SK-N-SH (cell line): Measurements from ENCODE around the gene PDGFA. TPM values are rescaled to one million over a fixed set of nuclear protein-coding genes. Genes with fewer than 3 reads are reported as not detected.

Source experiments
- CTCF ChIA-PET: fragments of 300-600, 350-600 bp; formaldehyde crosslinking; extraction: SDS; loops from one replicate; lab custom pipeline; 2021; lab: Yijun Ruan, JAX
- POLR2A ChIA-PET: fragments of 350-600 bp; sonication (Branson Sonifier 250); formaldehyde crosslinking; extraction: SDS; loops from one replicate; lab custom pipeline; 2020; ENCODE audit warnings: antibody characterized with exemption, inconsistent platforms; lab: Yijun Ruan, JAX
- DNase-seq: peaks from one replicate; pipeline ENCODE4 v3.0.0; 2012
- H2AFZ ChIP-seq: fragments of 200-600 bp; sonication (generic); 2 replicates; pipeline ENCODE4 v1.8.1; 2016; ENCODE audit warnings: antibody characterized with exemption, mild to moderate bottlenecking, low read depth
- H3F3A ChIP-seq: fragments of 200-600 bp; sonication (generic); replicated peaks from 2 replicates; pipeline ENCODE3; 2016; ENCODE audit warnings: antibody characterized with exemption, mild to moderate bottlenecking; ENCODE audit not compliant: insufficient read depth
- H3K27ac ChIP-seq, 2 experiments: fragments of 200-500 bp in 1 of 2; fragments of 200-600 bp in 1 of 2; sonication (Bioruptor generic) in 1 of 2; sonication (generic), shearing (Covaris generic) in 1 of 2; 2 replicates each; pipeline versions ENCODE4 v1.5.1 to v1.6.1; 2014 to 2016; ENCODE audit warnings: low read depth in 2 of 2, inconsistent platforms in 1 of 2, low read length in 1 of 2, mild to moderate bottlenecking in 1 of 2, mixed read lengths in 1 of 2
- H3K27me3 ChIP-seq: fragments of 200-600 bp; sonication (generic), shearing (Covaris generic); 2 replicates; pipeline ENCODE4 v1.6.1; 2016; ENCODE audit warnings: mixed run types; ENCODE audit not compliant: insufficient read depth
- H3K36me3 ChIP-seq, 2 experiments: fragments of 200-500 bp in 1 of 2; fragments of 200-600 bp in 1 of 2; sonication (Bioruptor generic) in 1 of 2; sonication (generic) in 1 of 2; replicated peaks in 1 of 2; 2 replicates each; pipeline versions ENCODE3 to v1.5.1; 2014 to 2016; ENCODE audit warnings: low read length in 1 of 2, mild to moderate bottlenecking in 1 of 2; ENCODE audit not compliant: insufficient read depth in 2 of 2, control insufficient read depth in 1 of 2
- H3K4me1 ChIP-seq, 2 experiments: fragments of 200-500 bp in 1 of 2; fragments of 200-600 bp in 1 of 2; sonication (Bioruptor generic) in 1 of 2; sonication (generic), shearing (Covaris generic) in 1 of 2; 2 replicates each; pipeline versions ENCODE4 v1.5.1 to v1.6.1; 2014 to 2016; ENCODE audit warnings: low read depth in 1 of 2, low read length in 1 of 2, mixed run types in 1 of 2; ENCODE audit not compliant: insufficient read depth in 2 of 2, control insufficient read depth in 1 of 2
- H3K4me2 ChIP-seq: fragments of 200-600 bp; sonication (generic), shearing (Covaris generic); 2 replicates; pipeline ENCODE4 v1.6.1; 2017; ENCODE audit warnings: mixed run types
- H3K4me3 ChIP-seq, 2 experiments: fragments of 200-500 bp in 1 of 2; fragments of 200-600 bp in 1 of 2; sonication (Bioruptor generic) in 1 of 2; sonication (generic), shearing (Covaris generic) in 1 of 2; 2 replicates each; pipeline versions ENCODE4 v1.5.1 to v1.8.1; 2014 to 2016; ENCODE audit warnings: low read depth in 2 of 2, inconsistent platforms in 1 of 2, low read length in 1 of 2, mild to moderate bottlenecking in 1 of 2, mixed read lengths in 1 of 2, moderate library complexity in 1 of 2
- H3K79me2 ChIP-seq: fragments of 200-600 bp; sonication (generic); 2 replicates; pipeline ENCODE4 v1.8.1; 2017; ENCODE audit warnings: mild to moderate bottlenecking; ENCODE audit not compliant: insufficient read depth
- H3K9ac ChIP-seq: fragments of 200-600 bp; sonication (generic); 2 replicates; pipeline ENCODE4 v1.6.1; 2017; ENCODE audit warnings: mixed run types
- H3K9me2 ChIP-seq: fragments of 200-600 bp; sonication (generic); 2 replicates; pipeline ENCODE4 v1.6.1; 2017; ENCODE audit warnings: mixed run types
- H3K9me3 ChIP-seq: fragments of 200-600 bp; sonication (generic); 2 replicates; pipeline ENCODE4 v1.6.1; 2017; ENCODE audit warnings: mixed run types, mild to moderate bottlenecking, moderate library complexity
- H4K20me1 ChIP-seq: fragments of 200-600 bp; sonication (generic); 2 replicates; pipeline ENCODE4 v1.6.1; 2017; ENCODE audit warnings: mild to moderate bottlenecking, mixed run types; ENCODE audit not compliant: insufficient read depth
- CTCF ChIP-seq: fragments of 200-600 bp; sonication (generic); IDR thresholded peaks from 2 replicates; pipeline ENCODE4 v1.6.1; 2017; ENCODE audit warnings: antibody characterized with exemption, mild to moderate bottlenecking, moderate library complexity
- EZH2phosphoT487 ChIP-seq: fragments of 200-600 bp; sonication (generic); IDR thresholded peaks from 2 replicates; pipeline ENCODE4 v1.6.1; 2017; ENCODE audit warnings: low read depth, mixed run types, mild to moderate bottlenecking, antibody characterized with exemption, moderate library complexity, borderline replicate concordance
- FOSL2 ChIP-seq: IDR thresholded peaks from 2 replicates; pipeline ENCODE4 v1.4.0; 2012; ENCODE audit warnings: low read depth, mild to moderate bottlenecking, moderate library complexity, borderline replicate concordance
- FOXJ3 ChIP-seq: sonication (generic); formaldehyde crosslinking; IDR thresholded peaks from 2 replicates; pipeline ENCODE4 v1.5.1; 2020; ENCODE audit warnings: mild to moderate bottlenecking, missing genetic modification reagents
- FOXM1 ChIP-seq: IDR thresholded peaks from 2 replicates; pipeline ENCODE4 v1.4.0; 2012; ENCODE audit warnings: low read depth, mild to moderate bottlenecking
- GABPA ChIP-seq: IDR thresholded peaks from 2 replicates; pipeline ENCODE4 v1.4.0; 2012; ENCODE audit warnings: low read depth, mild to moderate bottlenecking
- GATA2 ChIP-seq: sonication (generic); formaldehyde crosslinking; IDR thresholded peaks from 2 replicates; pipeline ENCODE4 v1.5.0; 2020; ENCODE audit warnings: mild to moderate bottlenecking, missing genetic modification reagents
- JUND ChIP-seq: IDR thresholded peaks from 2 replicates; pipeline ENCODE4 v1.4.0; 2012
- MEF2A ChIP-seq: IDR thresholded peaks from 2 replicates; pipeline ENCODE4 v1.4.0; 2012; ENCODE audit warnings: low read depth, borderline replicate concordance
- NRF1 ChIP-seq: IDR thresholded peaks from 2 replicates; pipeline ENCODE4 v1.6.1; 2012; ENCODE audit warnings: low read depth, mild to moderate bottlenecking, low read length
- PBX3 ChIP-seq: IDR thresholded peaks from 2 replicates; pipeline ENCODE4; 2012
- RFX5 ChIP-seq: IDR thresholded peaks from 2 replicates; pipeline ENCODE4 v1.6.1; 2012; ENCODE audit warnings: mild to moderate bottlenecking, improper control_type of control experiment, low read length
- RXRA ChIP-seq: IDR thresholded peaks from 2 replicates; pipeline ENCODE4 v1.4.0; 2012; ENCODE audit warnings: low read depth, mild to moderate bottlenecking, borderline replicate concordance
- SIN3A ChIP-seq: IDR thresholded peaks from 2 replicates; pipeline ENCODE4 v1.6.1; 2012; ENCODE audit warnings: low read depth, mild to moderate bottlenecking, low read length, moderate library complexity, borderline replicate concordance
- SMC3 ChIP-seq: IDR thresholded peaks from 2 replicates; pipeline ENCODE4 v1.6.1; 2012; ENCODE audit warnings: low read depth, low read length, improper control_type of control experiment
- TAF1 ChIP-seq: IDR thresholded peaks from 2 replicates; pipeline ENCODE4 v1.6.1; 2012; ENCODE audit warnings: low read depth, mild to moderate bottlenecking, low read length, moderate library complexity, borderline replicate concordance
- USF1 ChIP-seq: IDR thresholded peaks from 2 replicates; pipeline ENCODE4 v1.4.0; 2012; ENCODE audit warnings: low read depth, borderline replicate concordance
- USF2 ChIP-seq: fragments of 150-350 bp; IDR thresholded peaks from 2 replicates; pipeline ENCODE4 v1.6.1; 2017; ENCODE audit warnings: antibody characterized with exemption, low read length, low read depth, borderline replicate concordance
- ZBTB33 ChIP-seq: IDR thresholded peaks from 2 replicates; pipeline ENCODE4 v1.4.0; 2012; ENCODE audit warnings: low read depth, borderline replicate concordance
- WGBS: methylation state at CpG from one replicate; pipeline ENCODE4 v1.1.6; 2017; ENCODE audit warnings: low lambda C conversion rate; 5-methylcytosine and 5-hydroxymethylcytosine counted together
- polyA plus RNA-seq, 3 experiments: library from polyadenylated mRNA; depleted of rRNA; stranded (reverse); fragments of >200 nt; gene quantifications; 2 replicates each; pipeline ENCODE4 v1.2.3, GENCODE V29; 2012

PDGFA gene
- polyA plus RNA-seq, 1 of the 3 experiments (the other 2 are of a cell fraction) = 18.9 TPM

GRCh38 chr7:467856-468545 lies 51.6 kb downstream of the PDGFA start:
- no peak overlapping the region for H3K27ac ChIP-seq

More at GRCh38 chr7:467856-468545, 51.6 kb downstream of the PDGFA start:
- H3K9ac ChIP-seq = no peak overlapping the region
- H2AFZ ChIP-seq = no peak overlapping the region
- H3K36me3 ChIP-seq = no peaks in the 10 kb centered on the region
- DNase-seq = no peak
- no peaks in the 10 kb centered on the region for H3K27me3 ChIP-seq
- POLR2A ChIA-PET = no interaction called here
- peaks cover 5% of the 10 kb centered on the region for H3F3A ChIP-seq
- H3K4me3 ChIP-seq = no peak overlapping the region
- no peaks in the 10 kb centered on the region for H4K20me1 ChIP-seq
- H3K79me2 ChIP-seq = no peaks in the 10 kb centered on the region
- H3K4me2 ChIP-seq = no peak overlapping the region
- H3K9me3 ChIP-seq = no peaks in the 10 kb centered on the region
- CTCF ChIA-PET = no interaction called here
- peaks cover 4 to 10% of the 10 kb centered on the region in 2 experiments; a peak in 2 of 4 replicates for H3K4me1 ChIP-seq
- no peak for TF ChIP-seq CTCF
- TF ChIP-seq GABPA = no peak
- TF ChIP-seq FOXJ3 = no peak
- no peak for TF ChIP-seq RXRA
- no peak for TF ChIP-seq MEF2A
- no peak for TF ChIP-seq RFX5
- no peak for TF ChIP-seq TAF1
- TF ChIP-seq ZBTB33 = no peak
- TF ChIP-seq SMC3 = no peak
- no peak for TF ChIP-seq USF1
- no peak for TF ChIP-seq NRF1
- no peak for TF ChIP-seq JUND
- TF ChIP-seq GATA2 (CRISPR knock-in tag) = no peak
- TF ChIP-seq USF2 = no peak
- TF ChIP-seq EZH2phosphoT487 = no peak
- no peak for TF ChIP-seq SIN3A
- no peak for TF ChIP-seq FOXM1
- TF ChIP-seq FOSL2 = no peak
- TF ChIP-seq PBX3 = no peak
- no peaks in the 10 kb centered on the region for H3K9me2 ChIP-seq
- 91% methylated on average over 5 of the region's 5 CpGs for WGBS
